Endothelial cell of umbilical vein (primary cell): ENCODE data around the gene BRSK2. TPM values are rescaled to one million over a fixed set of nuclear protein-coding genes. Genes with fewer than 3 reads are reported as not detected.

Experiments used
- BruUV-seq: library from RNA; stranded (reverse); fragments of 400-500 nt; replicated peaks from 2 replicates; lab custom pipeline; 2021; lab: Mats Ljungman, UMichigan
- CTCF ChIA-PET: fragments of 300-600, 350-600 bp; sonication (Branson Sonifier 250); formaldehyde crosslinking; loops from one replicate; lab custom pipeline; 2021; ENCODE audit warnings: antibody characterized with exemption, inconsistent platforms; lab: Charles Lee
- POLR2A ChIA-PET: fragments of 300-600, 350-600 bp; sonication (Branson Sonifier 250); formaldehyde crosslinking; loops from one replicate; lab custom pipeline; 2021; ENCODE audit warnings: antibody characterized with exemption, inconsistent platforms; lab: Charles Lee
- DNase-seq: peaks from one replicate; pipeline ENCODE4 v3.0.0-alpha.2; 2011; ENCODE audit warnings: low read depth, low spot score
- FAIRE-seq: peaks from 2 replicates; lab custom pipeline; 2011; peaks lifted over from hg19 to GRCh38; lab: Jason Lieb, UNC
- H2AFZ ChIP-seq: 2 replicates; pipeline ENCODE4 v1.6.0; 2012; ENCODE audit warnings: low read depth, low read length, control low read depth, inconsistent platforms
- H3K27ac ChIP-seq: 2 replicates; pipeline ENCODE4 v1.5.1; 2011; ENCODE audit warnings: low read depth, mild to moderate bottlenecking, control low read depth, low read length, moderate library complexity; ENCODE audit not compliant: insufficient read depth
- H3K27me3 ChIP-seq, 2 experiments: 2 replicates each; pipeline versions ENCODE4 v1.6.0 to v1.6.1; 2011; ENCODE audit warnings: low read length in 2 of 2, mixed read lengths in 1 of 2; ENCODE audit not compliant: control insufficient read depth in 2 of 2, insufficient read depth in 2 of 2
- H3K36me3 ChIP-seq, 2 experiments: 2 replicates in 1 of 2; 3 replicates in 1 of 2; pipeline ENCODE4 v1.5.1; 2011; ENCODE audit warnings: low read length in 2 of 2, mild to moderate bottlenecking in 1 of 2, moderate library complexity in 1 of 2; ENCODE audit not compliant: control insufficient read depth in 2 of 2, insufficient read depth in 2 of 2; ENCODE audit errors: extremely low read depth in 1 of 2
- H3K4me1 ChIP-seq: 3 replicates; pipeline ENCODE4 v1.5.1; 2011; ENCODE audit warnings: mild to moderate bottlenecking, low read length; ENCODE audit not compliant: control insufficient read depth, insufficient read depth; ENCODE audit errors: extremely low read depth
- H3K4me2 ChIP-seq: 2 replicates; pipeline ENCODE4 v1.6.1; 2011; ENCODE audit warnings: low read length, control low read depth, mixed read lengths; ENCODE audit not compliant: insufficient read depth
- H3K4me3 ChIP-seq, 3 experiments: fragments of 200-600 bp in 1 of 3; sonication (generic), shearing (Covaris generic) in 1 of 3; replicated peaks in 1 of 3; 2 replicates each; pipeline ENCODE4 v1.5.1; 2011 to 2016; ENCODE audit warnings: control low read depth in 3 of 3, low read length in 3 of 3, mild to moderate bottlenecking in 2 of 3, inconsistent platforms in 1 of 3, low read depth in 1 of 3, moderate library complexity in 1 of 3; ENCODE audit not compliant: insufficient read depth in 1 of 3
- H3K79me2 ChIP-seq: 2 replicates; pipeline ENCODE4 v1.6.0; 2012; ENCODE audit warnings: low read length, inconsistent platforms; ENCODE audit not compliant: control insufficient read depth, insufficient read depth
- H3K9ac ChIP-seq: replicated peaks from 2 replicates; pipeline ENCODE3; 2011; ENCODE audit warnings: low read length, control low read depth; ENCODE audit not compliant: insufficient read depth; ENCODE audit errors: extremely low read depth
- H3K9me1 ChIP-seq: replicated peaks from 3 replicates; pipeline ENCODE4 v1.6.0; 2011; ENCODE audit warnings: mild to moderate bottlenecking, low read length; ENCODE audit not compliant: control insufficient read depth, insufficient read depth; ENCODE audit errors: extremely low read depth
- H3K9me3 ChIP-seq: replicated peaks from 2 replicates; pipeline ENCODE4 v1.5.1; 2012; ENCODE audit warnings: low read length, inconsistent platforms; ENCODE audit not compliant: control insufficient read depth, insufficient read depth
- H4K20me1 ChIP-seq: replicated peaks from 2 replicates; pipeline ENCODE3; 2011; ENCODE audit warnings: mild to moderate bottlenecking, low read length; ENCODE audit not compliant: control insufficient read depth, insufficient read depth; ENCODE audit errors: extremely low read depth
- CTCF ChIP-seq, 2 donors: IDR thresholded peaks; 1 replicate in 1 of 2; 2 replicates in 1 of 2; pipeline ENCODE4 v1.5.1; 2011; ENCODE audit warnings: low read length in 2 of 2, mild to moderate bottlenecking in 2 of 2, moderate library complexity in 2 of 2, control low read depth in 1 of 2, inconsistent platforms in 1 of 2, low read depth in 1 of 2; ENCODE audit not compliant: insufficient read depth in 1 of 2; ENCODE audit errors: extremely low read depth in 1 of 2
- EZH2 ChIP-seq: IDR thresholded peaks from 2 replicates; pipeline ENCODE4 v1.6.1; 2012; ENCODE audit warnings: borderline replicate concordance, low read depth, mild to moderate bottlenecking, moderate library complexity, low read length, inconsistent platforms; ENCODE audit not compliant: severe bottlenecking
- FOS ChIP-seq: IDR thresholded peaks from 2 replicates; pipeline ENCODE4 v1.6.1; 2011; ENCODE audit warnings: mild to moderate bottlenecking, low read length, moderate library complexity, borderline replicate concordance; ENCODE audit not compliant: insufficient read depth
- GATA2 ChIP-seq: IDR thresholded peaks from 2 replicates; pipeline ENCODE4 v1.7.0; 2011; ENCODE audit warnings: low read depth, mild to moderate bottlenecking, moderate library complexity, mixed read lengths, low read length; ENCODE audit not compliant: insufficient read length, insufficient read depth
- JUN ChIP-seq: IDR thresholded peaks from 2 replicates; pipeline ENCODE4 v1.6.1; 2011; ENCODE audit warnings: borderline replicate concordance, low read depth; ENCODE audit not compliant: insufficient read length, insufficient read depth
- POLR2A ChIP-seq: IDR thresholded peaks from 2 replicates; pipeline ENCODE4 v1.6.1; 2012; ENCODE audit warnings: low read depth, mild to moderate bottlenecking, control low read depth, low read length
- POLR2AphosphoS5 ChIP-seq: IDR thresholded peaks from 2 replicates; pipeline ENCODE4 v1.6.1; 2012; ENCODE audit warnings: low read depth, mild to moderate bottlenecking, control low read depth, low read length, moderate library complexity; ENCODE audit not compliant: insufficient read depth
- dilution Hi-C: fragments of 300-500 bp; cut with MboI; formaldehyde crosslinking; loops from one replicate; pipeline ENCODE4 v1.15.0; 2019; ENCODE audit warnings: low sequenced_read_pairs; ENCODE audit not compliant: extremely low pct_ligation_motif_present
- intact Hi-C: fragments of 100-400 bp; cut with micrococcal nuclease; formaldehyde crosslinking; loops from one replicate; pipeline ENCODE4 v1.10.0; 2022
- polyA plus RNA-seq, 4 experiments: library from polyadenylated mRNA; depleted of rRNA in 3 of 4; stranded (reverse) in 3 of 4; unstranded in 1 of 4; fragments of >200 nt; gene quantifications; 2 replicates each; pipeline versions ENCODE4 v1.2.1 to v1.2.3, GENCODE V29; 2011 to 2012; ENCODE audit warnings: missing spikeins in 1 of 4
- total RNA-seq: library from RNA; stranded (reverse); gene quantifications from 2 replicates; pipeline ENCODE4 v1.2.3, GENCODE V29; 2021
- TF ChIP-seq, protein P1 (sequence below): IDR thresholded peaks from 2 replicates; pipeline ENCODE4 v1.6.1; 2011; ENCODE audit not compliant: insufficient read depth, insufficient read length

BRSK2 gene
- total and polyA plus RNA-seq, 2 donors (not counting 3 experiments of a cell fraction or from before 2014, with no cell fraction given): 0.08 to 0.20 TPM

GRCh38 chr11:1490651-1491050 is 100.9 kb downstream of the BRSK2 start:
- H3K4me2 ChIP-seq: no peak overlapping the region
- CTCF ChIA-PET: interaction anchor here (0.7 kb wide), 1 partner anchor 162 kb away, joined by 3 read pairs; no protein-coding TSS in a partner anchor
- no TSS peak for BruUV-seq
- FAIRE-seq (no peak), DNase-seq (no peak)
- H3K27me3 ChIP-seq: no peaks in the 10 kb centered on the region
- dilution Hi-C loops: no loop called here
- H3K27ac ChIP-seq: no peak overlapping the region
- H3K79me2 ChIP-seq: peaks cover 23% of the 10 kb centered on the region
- no peaks in the 10 kb centered on the region for H3K36me3 ChIP-seq
- no peak overlapping the region for H3K9ac ChIP-seq
- H3K9me3 ChIP-seq: no peaks in the 10 kb centered on the region
- peaks cover 8% of the 10 kb centered on the region for H4K20me1 ChIP-seq
- no peak for TF ChIP-seq JUN
- no peak for TF ChIP-seq POLR2AphosphoS5
- no peak for TF ChIP-seq FOS
- no peak for TF ChIP-seq POLR2A
- intact Hi-C loops: no loop called here
- peaks cover 7% of the 10 kb centered on the region for H3K4me1 ChIP-seq
- H3K4me3 ChIP-seq: no peak overlapping the region
- H3K9me1 ChIP-seq: no peaks in the 10 kb centered on the region
- no peak overlapping the region for H2AFZ ChIP-seq
- POLR2A ChIA-PET: no interaction called here

DNA sequence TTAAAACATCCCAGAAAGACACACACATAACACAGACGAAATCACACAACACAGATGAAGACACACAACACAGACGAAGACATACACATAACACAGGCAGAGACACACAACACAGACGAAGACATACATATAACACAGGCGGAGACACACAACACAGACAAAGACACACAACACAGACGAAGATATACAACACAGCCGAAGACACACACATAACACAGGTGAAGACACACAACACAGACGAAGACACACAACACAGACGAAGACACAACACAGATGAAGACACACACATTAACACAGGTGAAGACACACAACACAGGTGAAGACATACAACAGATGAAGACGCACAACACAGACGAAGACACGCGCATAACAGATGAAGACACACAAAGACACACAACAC is 101.6 kb downstream of the BRSK2 start:
- Histone ChIP-seq H3K4me3 (no peak overlapping the region), H3K9me3 (no peaks in the 10 kb centered on the region), H3K27me3 (no peaks in the 10 kb centered on the region), H3K79me2 (peaks cover 24% of the 10 kb centered on the region), H3K9ac (no peak overlapping the region), H3K4me2 (no peak overlapping the region), H3K4me1 (peaks cover 7% of the 10 kb centered on the region), H3K36me3 (no peaks in the 10 kb centered on the region), H3K9me1 (no peaks in the 10 kb centered on the region), H4K20me1 (peaks cover 12% of the 10 kb centered on the region), H2AFZ (no peak overlapping the region), H3K27ac (no peak overlapping the region)
- ChIA-PET CTCF (interaction anchor here (0.7 kb wide), 1 partner anchor 161 kb away, joined by 3 read pairs; no protein-coding TSS in a partner anchor), POLR2A (no interaction called here)
- BruUV-seq: no TSS peak
- no peak for TF ChIP-seq CTCF (IDR thresholded peaks at IDR 0.05; ENCODE audit: extremely low read depth in 1 of 2, insufficient read depth in 1 of 2, low read depth in 1 of 2, low read length in 2 of 2)
- TF ChIP-seq, protein P1, sequence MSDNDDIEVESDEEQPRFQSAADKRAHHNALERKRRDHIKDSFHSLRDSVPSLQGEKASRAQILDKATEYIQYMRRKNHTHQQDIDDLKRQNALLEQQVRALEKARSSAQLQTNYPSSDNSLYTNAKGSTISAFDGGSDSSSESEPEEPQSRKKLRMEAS: no peak
- no peak for TF ChIP-seq POLR2AphosphoS5
- no peak for TF ChIP-seq POLR2A
- TF ChIP-seq GATA2: no peak
- no peak for TF ChIP-seq FOS
- TF ChIP-seq EZH2: no peak
- TF ChIP-seq JUN: no peak
- DNase-seq: no peak
- intact Hi-C loops (no loop called here), dilution Hi-C loops (no loop called here)
- FAIRE-seq: no peak
